Brain microvascular endothelial cell (primary cell): Measurements from ENCODE around the gene SLC12A4.

Source experiments
- DNase-seq: peaks from one replicate; pipeline ENCODE4 v3.0.0-alpha.2; 2020
- H3K27ac ChIP-seq: fragments of 250-450 bp; sonication (Bioruptor Pico); 2 replicates; pipeline ENCODE4 v1.5.1; 2020; ENCODE audit warnings: mild to moderate bottlenecking, moderate library complexity
- H3K27me3 ChIP-seq: fragments of 250-450 bp; sonication (Bioruptor Pico); replicated peaks from 2 replicates; pipeline ENCODE4 v1.5.1; 2020; ENCODE audit warnings: mild to moderate bottlenecking
- H3K36me3 ChIP-seq: fragments of 250-450 bp; sonication (Bioruptor Pico); replicated peaks from 2 replicates; pipeline ENCODE4 v1.5.1; 2020; ENCODE audit warnings: mild to moderate bottlenecking
- H3K4me3 ChIP-seq: 2 replicates; pipeline ENCODE4 v1.5.1; 2011; ENCODE audit warnings: low read depth, mild to moderate bottlenecking, control low read depth, low read length, moderate library complexity
- in situ Hi-C: cut with HindIII; loops from 2 replicates; pipeline ENCODE4 v1.10.0; 2017; ENCODE audit warnings: low sequenced_read_pairs, low pct_ligation_motif_present
- TF ChIP-seq, protein P1 (sequence below): IDR thresholded peaks from 2 replicates; pipeline ENCODE4 v1.5.1; 2011; ENCODE audit warnings: low read depth, mild to moderate bottlenecking, moderate library complexity, low read length, control low read depth, inconsistent platforms; ENCODE audit errors: missing control alignments

Gene SLC12A4

DNA sequence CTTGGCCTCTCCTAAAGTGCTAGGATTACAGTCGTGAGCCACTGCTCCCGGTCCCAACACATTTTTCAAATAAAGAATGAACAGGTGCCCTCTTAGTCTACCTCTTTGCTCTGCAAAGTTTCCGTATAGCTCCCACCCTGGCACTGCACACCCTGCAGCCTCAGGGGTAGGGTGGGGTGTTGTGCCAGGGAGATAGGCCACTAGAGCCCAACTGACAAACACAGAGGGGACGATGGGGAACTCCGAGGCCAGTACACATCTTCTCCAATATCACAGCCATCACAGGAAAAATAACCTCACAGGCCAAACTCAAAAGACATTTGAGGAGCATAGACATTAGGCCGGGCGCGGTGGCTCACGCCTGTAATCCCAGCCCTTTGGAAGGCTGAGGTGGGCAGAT is 2.7 kb upstream of the SLC12A4 start:
- Histone ChIP-seq H3K27ac (no peak overlapping the region), H3K4me3 (no peak overlapping the region), H3K36me3 (no peaks in the 10 kb centered on the region), H3K27me3 (no peaks in the 10 kb centered on the region)
- in situ Hi-C loops = no loop called here
- TF ChIP-seq, protein P1, sequence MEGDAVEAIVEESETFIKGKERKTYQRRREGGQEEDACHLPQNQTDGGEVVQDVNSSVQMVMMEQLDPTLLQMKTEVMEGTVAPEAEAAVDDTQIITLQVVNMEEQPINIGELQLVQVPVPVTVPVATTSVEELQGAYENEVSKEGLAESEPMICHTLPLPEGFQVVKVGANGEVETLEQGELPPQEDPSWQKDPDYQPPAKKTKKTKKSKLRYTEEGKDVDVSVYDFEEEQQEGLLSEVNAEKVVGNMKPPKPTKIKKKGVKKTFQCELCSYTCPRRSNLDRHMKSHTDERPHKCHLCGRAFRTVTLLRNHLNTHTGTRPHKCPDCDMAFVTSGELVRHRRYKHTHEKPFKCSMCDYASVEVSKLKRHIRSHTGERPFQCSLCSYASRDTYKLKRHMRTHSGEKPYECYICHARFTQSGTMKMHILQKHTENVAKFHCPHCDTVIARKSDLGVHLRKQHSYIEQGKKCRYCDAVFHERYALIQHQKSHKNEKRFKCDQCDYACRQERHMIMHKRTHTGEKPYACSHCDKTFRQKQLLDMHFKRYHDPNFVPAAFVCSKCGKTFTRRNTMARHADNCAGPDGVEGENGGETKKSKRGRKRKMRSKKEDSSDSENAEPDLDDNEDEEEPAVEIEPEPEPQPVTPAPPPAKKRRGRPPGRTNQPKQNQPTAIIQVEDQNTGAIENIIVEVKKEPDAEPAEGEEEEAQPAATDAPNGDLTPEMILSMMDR = no peak
- DNase-seq = no peak

DNA sequence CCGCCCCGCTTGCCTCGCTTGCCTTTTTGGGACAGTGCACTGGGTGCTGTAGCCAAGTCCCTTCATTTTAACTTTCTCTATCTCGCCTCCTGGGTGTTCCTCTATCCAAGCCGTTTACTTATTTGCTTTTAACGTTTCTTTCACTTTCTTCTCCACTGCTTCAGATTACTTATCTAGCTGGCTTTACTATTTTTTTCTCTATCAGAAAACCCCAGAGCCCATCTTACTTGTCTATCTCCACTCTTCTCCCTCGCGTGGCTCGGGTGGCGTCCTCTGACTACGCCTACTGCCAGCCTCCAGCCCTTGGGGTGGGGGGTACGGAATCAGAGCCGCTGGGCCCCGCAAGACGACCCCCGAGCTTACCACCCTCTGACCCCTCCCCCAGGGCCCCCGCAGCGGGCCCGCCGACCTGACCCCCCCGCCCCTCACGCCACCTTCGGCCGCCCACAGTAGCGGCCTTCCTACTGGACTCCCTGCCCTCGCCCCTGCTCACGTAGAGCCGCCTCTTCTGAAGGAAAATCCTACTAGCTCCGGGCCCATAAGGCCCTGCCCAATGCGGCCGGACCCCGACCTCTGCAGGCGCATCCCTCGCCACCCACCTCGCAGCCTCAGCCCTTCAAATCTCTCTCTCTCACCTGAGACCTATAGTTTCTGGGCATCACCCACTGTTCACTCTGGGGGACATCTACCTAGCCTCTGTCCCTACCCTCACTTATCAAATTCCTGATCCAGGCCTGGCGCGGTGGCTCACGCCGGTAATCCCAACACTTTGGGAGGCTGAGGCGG is 1.0 kb upstream of the SLC12A4 start:
- Histone ChIP-seq H3K27ac (no peak overlapping the region), H3K27me3 (no peaks in the 10 kb centered on the region), H3K4me3 (peak overlapping the region; percentile 84), H3K36me3 (no peaks in the 10 kb centered on the region)
- no peak for DNase-seq
- in situ Hi-C loops = no loop called here
- TF ChIP-seq, protein P1 = no peak

DNA sequence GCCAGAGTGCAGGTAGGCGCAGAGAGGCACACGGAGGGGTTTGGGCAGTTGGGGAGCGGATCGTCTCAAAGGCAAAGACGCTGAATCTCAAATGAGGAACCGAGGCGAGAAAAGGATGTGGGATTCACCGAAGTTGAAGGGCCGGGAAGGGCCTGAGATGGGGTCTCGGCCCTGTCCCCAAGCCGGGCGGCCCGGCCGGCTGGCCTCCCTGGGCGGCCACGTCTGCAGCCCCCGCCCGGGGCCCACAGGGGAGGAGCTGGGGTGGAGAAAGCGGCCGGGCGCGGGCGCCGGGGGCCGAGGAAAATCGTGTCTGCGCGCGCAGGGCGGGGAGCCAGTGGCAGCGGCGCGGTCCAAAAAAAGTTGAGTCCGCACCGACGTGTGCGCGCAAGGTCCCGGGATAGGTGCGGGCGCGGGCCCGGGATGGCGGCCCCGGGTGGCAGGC is 458 bp downstream of the SLC12A4 start:
- in situ Hi-C loops = no loop called here

DNA sequence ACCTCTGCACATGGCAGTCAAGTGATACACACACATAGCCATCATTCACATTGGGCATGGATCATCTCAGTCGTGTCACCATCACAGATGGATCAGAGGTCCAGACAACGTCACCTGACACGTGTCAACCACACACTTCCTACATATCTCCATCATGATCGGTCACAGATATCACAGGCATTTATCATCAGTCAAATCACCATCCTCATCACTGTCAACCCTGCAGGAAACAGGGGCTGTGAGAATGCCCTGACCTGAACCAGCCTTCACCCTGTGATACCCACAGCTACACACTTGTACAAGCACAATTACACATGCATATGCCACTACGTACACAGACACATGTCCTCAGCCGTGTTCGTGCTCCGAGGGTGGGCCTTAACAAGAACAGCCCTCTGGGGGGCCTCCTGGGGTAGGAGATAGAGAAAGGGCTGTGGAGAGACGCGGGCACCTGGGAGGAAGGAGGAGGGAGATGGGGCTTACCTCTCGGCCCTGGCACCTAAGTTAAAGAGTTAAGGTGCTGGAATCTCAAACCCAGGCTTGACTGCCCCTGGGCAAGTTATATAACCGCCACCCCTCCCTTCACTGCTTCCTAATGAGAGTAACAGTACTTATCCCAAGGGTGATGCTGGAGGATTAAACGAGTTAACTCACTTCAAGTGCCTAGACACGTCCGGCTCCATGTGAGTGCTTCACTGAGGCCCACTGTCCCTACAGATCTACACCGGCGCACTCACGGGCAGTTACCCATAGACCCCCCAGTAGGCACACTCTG is 1.1 kb downstream of the SLC12A4 start:
- TF ChIP-seq, protein P1 = peak; percentile 8
- Histone ChIP-seq H3K4me3 (peak overlapping the region; percentile 84), H3K27ac (peak overlapping the region; percentile 91), H3K27me3 (no peaks in the 10 kb centered on the region), H3K36me3 (peaks cover 12% of the 10 kb centered on the region)
- peak; percentile 47 for DNase-seq
- in situ Hi-C loops = no loop called here

More for the DNA sequence above, 458 bp downstream of the SLC12A4 start:
- peaks cover 6% of the 10 kb centered on the region for H3K36me3 ChIP-seq
- H3K4me3 ChIP-seq = peak overlapping the region; percentile 84
- peak overlapping the region; percentile 91 for H3K27ac ChIP-seq
- DNase-seq = no peak
- H3K27me3 ChIP-seq = no peaks in the 10 kb centered on the region
- TF ChIP-seq, protein P1 = no peak

DNA sequence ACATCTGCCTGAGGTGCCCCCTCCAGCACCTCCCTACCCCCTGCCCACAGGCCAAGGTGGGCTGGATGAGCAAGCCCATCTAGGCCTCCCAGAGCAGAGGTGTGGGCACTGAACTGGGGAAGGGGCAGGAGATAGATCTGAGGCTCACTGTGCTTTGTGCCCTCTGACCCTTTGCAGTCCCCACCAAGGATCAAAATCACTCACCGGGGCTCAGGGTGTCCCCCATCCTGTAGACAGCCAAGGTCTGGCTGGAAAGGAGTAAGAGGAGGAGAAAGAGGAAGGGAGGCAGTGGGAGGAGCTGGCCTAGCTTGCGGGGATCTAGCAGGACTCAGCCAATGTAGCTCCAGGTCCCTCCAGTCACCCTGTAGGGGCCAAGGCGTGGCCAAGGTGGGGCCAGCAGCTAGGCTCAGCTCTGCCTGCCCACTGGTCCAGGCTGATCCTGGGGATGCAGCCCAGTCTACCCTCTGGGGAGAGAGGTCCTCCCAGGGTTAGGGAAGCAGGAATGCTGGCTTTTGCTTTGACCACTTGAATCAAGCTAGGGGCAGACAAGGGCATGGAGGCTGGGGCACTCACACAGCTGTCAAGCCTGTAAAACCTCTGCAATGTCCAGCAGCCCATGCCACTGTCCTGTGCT is 1.8 kb downstream of the SLC12A4 start:
- no peaks in the 10 kb centered on the region for H3K27me3 ChIP-seq
- no peak for DNase-seq
- in situ Hi-C loops = no loop called here
- peaks cover 19% of the 10 kb centered on the region for H3K36me3 ChIP-seq
- TF ChIP-seq, protein P1 = no peak
- peak overlapping the region; percentile 84 for H3K4me3 ChIP-seq
- H3K27ac ChIP-seq = peak overlapping the region; percentile 22
